SU-DHL-6 (cell line): ENCODE measurements around the gene SUPT4H1.

Source experiments
- H2AFZ ChIP-seq: fragments of 200-600 bp; sonication (generic); 2 replicates; pipeline ENCODE4 v1.6.1; 2014; ENCODE audit warnings: low read depth, mild to moderate bottlenecking, moderate library complexity, mixed read lengths, antibody characterized with exemption, low read length; ENCODE audit not compliant: severe bottlenecking
- H3F3A ChIP-seq: fragments of 200-600 bp; shearing (Covaris generic); 2 replicates; pipeline ENCODE4 v1.6.0; 2016; ENCODE audit warnings: antibody characterized with exemption, mild to moderate bottlenecking; ENCODE audit not compliant: insufficient read depth
- H3K27ac ChIP-seq: fragments of 200-600 bp; sonication (generic); 2 replicates; pipeline ENCODE4 v1.5.1; 2016; ENCODE audit warnings: low read depth, mild to moderate bottlenecking, low read length, moderate library complexity, mixed read lengths
- H3K27me3 ChIP-seq: fragments of 200-600 bp; sonication (generic), shearing (Covaris generic); 2 replicates; pipeline ENCODE4 v1.6.0; 2014; ENCODE audit warnings: mild to moderate bottlenecking, low read length
- H3K36me3 ChIP-seq: fragments of 200-600 bp; sonication (generic); 2 replicates; pipeline ENCODE4 v1.6.1; 2014; ENCODE audit warnings: mild to moderate bottlenecking, low read length, mixed read lengths
- H3K4me2 ChIP-seq: fragments of 300-600, 200-600 bp; shearing (Covaris generic), sonication (generic); 2 replicates; pipeline ENCODE4 v1.6.0; 2014; ENCODE audit warnings: low read length, low read depth, mild to moderate bottlenecking; ENCODE audit not compliant: poor library complexity, severe bottlenecking
- H3K4me3 ChIP-seq: fragments of 200-600 bp; sonication (generic); 2 replicates; pipeline ENCODE4 v1.5.1; 2014; ENCODE audit warnings: antibody characterized with exemption, low read length, mild to moderate bottlenecking, mixed read lengths; ENCODE audit not compliant: insufficient read depth, poor library complexity, severe bottlenecking
- H3K79me2 ChIP-seq: fragments of 200-600 bp; sonication (generic); 2 replicates; pipeline ENCODE4 v1.6.1; 2014; ENCODE audit warnings: mild to moderate bottlenecking, low read length, moderate library complexity; ENCODE audit not compliant: insufficient read depth
- H3K9ac ChIP-seq: fragments of 200-600 bp; sonication (generic); 2 replicates; pipeline ENCODE4 v1.7.0; 2014; ENCODE audit warnings: mild to moderate bottlenecking, low read length
- H3K9me2 ChIP-seq: fragments of 200-600 bp; sonication (generic); replicated peaks from 2 replicates; pipeline ENCODE4 v1.6.1; 2014; ENCODE audit warnings: low read length; ENCODE audit not compliant: insufficient read depth
- H3K9me3 ChIP-seq: fragments of 200-600 bp; sonication (generic); 2 replicates; pipeline ENCODE4 v1.6.1; 2014; ENCODE audit warnings: low read length, mixed read lengths; ENCODE audit not compliant: insufficient read depth
- H4K20me1 ChIP-seq: fragments of 200-600 bp; sonication (generic); 2 replicates; pipeline ENCODE4 v1.6.1; 2014; ENCODE audit warnings: low read depth, mild to moderate bottlenecking, antibody characterized with exemption, low read length, moderate library complexity, mixed read lengths
- CTCF ChIP-seq: fragments of 200-600 bp; sonication (generic); IDR thresholded peaks from one replicate; pipeline ENCODE4 v1.5.1; 2017; ENCODE audit warnings: antibody characterized with exemption, mild to moderate bottlenecking, low read length, moderate library complexity; ENCODE audit not compliant: insufficient read depth, poor library complexity, severe bottlenecking
- EZH2phosphoT487 ChIP-seq: fragments of 200-600 bp; sonication (generic), shearing (Covaris generic); conservative IDR thresholded peaks from 2 replicates; pipeline ENCODE4 v1.6.1; 2018; ENCODE audit warnings: mild to moderate bottlenecking, antibody characterized with exemption, low read length, moderate library complexity, mixed read lengths

SUPT4H1 gene

DNA sequence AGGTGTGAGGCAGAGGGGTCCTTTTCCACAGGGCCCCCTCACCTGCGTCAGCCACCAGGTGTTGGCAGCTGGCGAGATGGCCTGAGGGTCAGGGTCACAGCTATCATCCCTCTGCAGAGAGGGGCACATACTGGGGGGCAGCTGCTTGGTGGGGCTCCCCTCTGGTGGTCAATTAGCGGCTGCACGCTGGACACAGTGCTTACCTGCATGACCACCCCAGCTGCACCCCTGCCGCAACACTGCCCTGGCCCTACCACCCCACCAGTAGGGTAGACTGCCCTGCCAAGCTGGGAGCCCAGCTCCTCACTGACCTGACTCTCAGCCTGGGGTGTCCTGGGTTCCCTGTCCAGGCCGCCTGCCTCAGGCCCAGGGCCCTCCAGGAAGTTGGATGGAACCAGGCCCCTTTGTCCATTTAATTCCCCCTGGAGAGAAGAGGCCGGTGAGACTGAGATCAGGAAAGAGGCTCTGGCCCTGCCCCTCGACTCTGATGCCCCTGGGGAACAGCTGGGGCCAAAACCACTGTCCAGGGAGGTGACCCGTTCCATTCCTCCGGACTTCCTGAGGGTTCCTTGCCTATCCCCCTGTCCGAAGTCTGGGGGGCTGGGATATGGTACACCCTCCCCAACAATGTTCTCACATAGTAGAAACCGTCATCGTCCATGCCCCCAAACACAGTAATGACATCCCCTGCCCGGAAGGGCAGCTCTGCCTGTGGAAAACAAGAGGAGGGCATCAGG, 47.1 kb downstream of the SUPT4H1 start:
- TF ChIP-seq CTCF, result no peak
- TF ChIP-seq EZH2phosphoT487, result no peak
- Histone ChIP-seq H2AFZ (no peak overlapping the region), H3F3A (no peaks in the 10 kb centered on the region), H3K9me3 (no peaks in the 10 kb centered on the region), H3K9me2 (no peaks in the 10 kb centered on the region), H3K27ac (no peak overlapping the region), H3K4me3 (no peak overlapping the region), H3K36me3 (no peaks in the 10 kb centered on the region), H3K79me2 (no peaks in the 10 kb centered on the region), H3K27me3 (no peaks in the 10 kb centered on the region), H3K9ac (no peak overlapping the region), H4K20me1 (no peaks in the 10 kb centered on the region), H3K4me2 (no peak overlapping the region)

DNA sequence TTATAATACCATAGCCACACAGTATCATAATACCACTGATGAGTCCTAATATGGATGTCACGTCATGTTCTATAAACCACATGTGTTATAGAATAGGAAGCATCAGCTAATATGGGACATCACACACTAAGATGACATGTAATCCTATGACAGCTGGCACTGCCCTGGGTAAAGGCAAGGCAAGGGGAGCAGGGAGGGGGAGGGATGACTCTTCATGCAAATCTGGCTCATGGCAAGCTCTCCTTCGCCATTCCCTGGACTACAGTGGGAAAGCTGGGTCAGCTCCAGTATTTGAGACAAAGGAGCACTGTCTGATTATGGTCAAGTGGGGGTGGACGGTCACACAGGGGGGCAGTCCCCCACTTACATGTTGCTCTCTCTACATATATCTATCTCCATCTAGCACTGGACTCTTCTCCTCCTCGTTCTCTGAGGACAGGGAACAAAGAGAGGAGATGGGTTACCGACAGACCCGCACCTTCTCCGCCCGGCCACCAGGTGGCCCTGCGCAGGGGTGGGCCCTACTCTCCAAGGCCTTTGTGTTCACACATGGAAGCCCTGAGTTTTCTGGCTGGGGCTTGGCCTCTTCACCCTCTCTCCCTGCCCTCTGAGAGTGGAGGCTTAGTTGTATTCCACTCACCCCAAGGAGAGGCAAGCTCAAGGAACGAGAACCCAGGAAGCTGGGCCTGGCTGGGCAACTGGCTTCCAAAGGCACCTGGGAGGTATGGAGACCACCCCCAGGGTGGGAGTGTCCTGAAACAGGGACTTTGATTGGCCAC, 47.8 kb downstream of the SUPT4H1 start:
- Histone ChIP-seq H3K27ac (no peak overlapping the region), H3K9me3 (no peaks in the 10 kb centered on the region), H2AFZ (peak overlapping the region; percentile 4), H3K9ac (no peak overlapping the region), H3K36me3 (no peaks in the 10 kb centered on the region), H3F3A (no peaks in the 10 kb centered on the region), H4K20me1 (no peaks in the 10 kb centered on the region), H3K4me3 (no peak overlapping the region), H3K79me2 (no peaks in the 10 kb centered on the region), H3K27me3 (no peaks in the 10 kb centered on the region), H3K4me2 (no peak overlapping the region), H3K9me2 (no peaks in the 10 kb centered on the region)
- TF ChIP-seq EZH2phosphoT487, result no peak
- peak; percentile 95 for TF ChIP-seq CTCF

DNA sequence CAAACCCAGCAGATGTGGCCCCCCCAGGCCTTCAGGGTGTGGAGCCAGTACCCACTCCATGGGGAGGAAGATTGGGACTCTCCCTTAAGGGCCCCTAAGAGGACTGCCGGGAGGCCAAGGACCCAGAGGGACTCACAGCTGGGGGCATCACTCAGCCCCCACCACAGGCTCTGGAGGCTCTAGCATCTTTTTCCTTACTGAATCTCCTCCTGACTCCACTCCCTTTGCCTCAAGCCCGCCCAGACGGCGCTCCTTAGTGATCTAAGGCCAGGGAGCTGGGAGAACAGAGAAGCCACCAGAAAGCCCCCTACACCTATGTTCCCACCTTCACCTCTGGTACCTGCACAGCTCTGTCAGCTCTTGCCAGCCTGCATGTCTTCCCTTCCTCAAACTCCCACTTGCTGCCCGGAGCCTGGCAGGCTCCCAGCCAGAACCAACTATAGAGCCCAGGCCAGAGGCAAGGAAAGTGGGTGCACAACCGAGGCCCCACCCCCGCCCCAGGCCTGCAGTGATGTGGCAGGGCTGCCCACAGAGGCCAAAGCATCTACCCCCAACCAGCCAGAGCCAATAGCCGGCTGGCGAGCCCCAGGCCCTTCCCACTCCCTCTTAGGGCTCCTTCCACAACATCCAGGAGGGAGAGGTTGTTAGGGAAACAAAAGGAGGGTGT, 48.9 kb downstream of the SUPT4H1 start:
- H3K27me3 ChIP-seq, result no peaks in the 10 kb centered on the region

More for the DNA sequence above, 48.9 kb downstream of the SUPT4H1 start:
- Histone ChIP-seq H3K4me3 (no peak overlapping the region), H3K9me3 (no peaks in the 10 kb centered on the region), H3K27ac (no peak overlapping the region), H4K20me1 (no peaks in the 10 kb centered on the region), H3K4me2 (no peak overlapping the region), H3K36me3 (no peaks in the 10 kb centered on the region), H2AFZ (no peak overlapping the region), H3F3A (no peaks in the 10 kb centered on the region), H3K9ac (no peak overlapping the region), H3K79me2 (no peaks in the 10 kb centered on the region), H3K9me2 (no peaks in the 10 kb centered on the region)
- TF ChIP-seq CTCF (no peak), EZH2phosphoT487 (no peak)
